Neuronal stem cell (in vitro differentiated cells): ENCODE results near the gene STAT5B.
"Not testable (repeated sequence)": the region's sequence is repeated elsewhere in the genome, so short reads cannot be mapped to it uniquely, and the experiment has no call there.

Experiments used
- DNase-seq: peaks from one replicate; pipeline ENCODE4 v3.0.0-alpha.2; 2013; ENCODE audit warnings: low spot score
- H2AFZ ChIP-seq: one replicate; pipeline ENCODE4 v1.6.1; 2013; ENCODE audit warnings: mild to moderate bottlenecking, low read length, inconsistent platforms
- H2AK5ac ChIP-seq: 2 replicates; pipeline ENCODE4 v1.6.1; 2013; ENCODE audit warnings: low read depth, mild to moderate bottlenecking, inconsistent platforms, low read length, moderate library complexity, mixed read lengths
- H2BK120ac ChIP-seq: 2 replicates; pipeline ENCODE4 v1.6.1; 2013; ENCODE audit warnings: low read depth, mild to moderate bottlenecking, inconsistent platforms, low read length, moderate library complexity, mixed read lengths
- H2BK12ac ChIP-seq: one replicate; pipeline ENCODE4 v1.6.1; 2013; ENCODE audit warnings: low read length, inconsistent platforms
- H2BK15ac ChIP-seq: 2 replicates; pipeline ENCODE4 v1.6.1; 2013; ENCODE audit warnings: mild to moderate bottlenecking, low read length, inconsistent platforms, mixed read lengths
- H2BK5ac ChIP-seq: one replicate; pipeline ENCODE4 v1.6.1; 2013; ENCODE audit warnings: inconsistent platforms, mild to moderate bottlenecking, low read length, moderate library complexity
- H3K14ac ChIP-seq: one replicate; pipeline ENCODE4 v1.6.1; 2013; ENCODE audit warnings: low read length, inconsistent platforms
- H3K18ac ChIP-seq: 2 replicates; pipeline ENCODE4 v1.6.1; 2013; ENCODE audit warnings: low read length, inconsistent platforms
- H3K23ac ChIP-seq: 2 replicates; pipeline ENCODE4 v1.6.1; 2013; ENCODE audit warnings: low read depth, mild to moderate bottlenecking, mixed read lengths, low read length, inconsistent platforms; ENCODE audit not compliant: poor library complexity
- H3K27ac ChIP-seq: replicated peaks from 3 replicates; pipeline ENCODE4 v1.5.1; 2013; ENCODE audit warnings: low read length, inconsistent platforms
- H3K27me3 ChIP-seq, 3 experiments: 2 replicates each; pipeline ENCODE4 v1.6.1; 2013; ENCODE audit warnings: low read length in 3 of 3, mild to moderate bottlenecking in 2 of 3, inconsistent platforms in 1 of 3, low read depth in 1 of 3, mixed read lengths in 1 of 3, moderate library complexity in 1 of 3; ENCODE audit not compliant: control insufficient read depth in 3 of 3, insufficient read depth in 3 of 3
- H3K36me3 ChIP-seq, 2 donors: replicated peaks in 1 of 2; 2 replicates each; pipeline ENCODE4 v1.6.1; 2013; ENCODE audit warnings: low read length in 2 of 2; ENCODE audit not compliant: control insufficient read depth in 2 of 2, insufficient read depth in 2 of 2
- H3K4ac ChIP-seq: 2 replicates; pipeline ENCODE4 v1.6.1; 2013; ENCODE audit warnings: inconsistent platforms, mild to moderate bottlenecking, low read length, moderate library complexity
- H3K4me1 ChIP-seq, 2 donors: 1 replicate in 1 of 2; 2 replicates in 1 of 2; pipeline ENCODE4 v1.6.1; 2013; ENCODE audit warnings: low read length in 2 of 2, low read depth in 1 of 2; ENCODE audit not compliant: control insufficient read depth in 2 of 2, insufficient read depth in 1 of 2
- H3K4me2 ChIP-seq: one replicate; pipeline ENCODE4 v1.6.1; 2013; ENCODE audit warnings: mild to moderate bottlenecking, low read length, inconsistent platforms; ENCODE audit not compliant: insufficient read depth, poor library complexity, severe bottlenecking
- H3K4me3 ChIP-seq, 2 donors: 2 replicates each; pipeline ENCODE4 v1.5.1; 2013; ENCODE audit warnings: low read length in 2 of 2, mild to moderate bottlenecking in 2 of 2, inconsistent platforms in 1 of 2, moderate library complexity in 1 of 2
- H3K79me1 ChIP-seq: one replicate; pipeline ENCODE4 v1.6.1; 2013; ENCODE audit warnings: low read depth, mild to moderate bottlenecking, inconsistent platforms, low read length, moderate library complexity
- H3K9ac ChIP-seq: one replicate; pipeline ENCODE4 v1.6.1; 2013; ENCODE audit warnings: mild to moderate bottlenecking, low read depth, low read length, inconsistent platforms; ENCODE audit not compliant: poor library complexity
- H3K9me3 ChIP-seq, 2 donors: replicated peaks in 1 of 2; 2 replicates each; pipeline versions ENCODE3 to v1.6.1; 2013; ENCODE audit warnings: low read length in 2 of 2, mild to moderate bottlenecking in 2 of 2, inconsistent platforms in 1 of 2, low read depth in 1 of 2, mixed read lengths in 1 of 2, moderate library complexity in 1 of 2; ENCODE audit not compliant: control insufficient read depth in 2 of 2, insufficient read depth in 1 of 2
- H4K8ac ChIP-seq: one replicate; pipeline ENCODE4 v1.6.1; 2013; ENCODE audit warnings: low read depth, mild to moderate bottlenecking, inconsistent platforms, low read length, moderate library complexity
- H4K91ac ChIP-seq: one replicate; pipeline ENCODE4 v1.6.1; 2013; ENCODE audit warnings: low read length, low read depth, mild to moderate bottlenecking, inconsistent platforms; ENCODE audit not compliant: poor library complexity
- WGBS, 2 donors: extraction: QIAGEN DNeasy Blood & Tissue Kit; methylation state at CpG; one replicate each; pipeline ENCODE4 v1.1.7; 2013; ENCODE audit warnings: missing lambda C conversion rate in 2 of 2, mixed read lengths in 1 of 2; ENCODE audit not compliant: insufficient read length in 2 of 2, insufficient replicate concordance in 1 of 2; ENCODE audit errors: extremely low coverage in 2 of 2; 5-methylcytosine and 5-hydroxymethylcytosine counted together

The STAT5B gene

DNA sequence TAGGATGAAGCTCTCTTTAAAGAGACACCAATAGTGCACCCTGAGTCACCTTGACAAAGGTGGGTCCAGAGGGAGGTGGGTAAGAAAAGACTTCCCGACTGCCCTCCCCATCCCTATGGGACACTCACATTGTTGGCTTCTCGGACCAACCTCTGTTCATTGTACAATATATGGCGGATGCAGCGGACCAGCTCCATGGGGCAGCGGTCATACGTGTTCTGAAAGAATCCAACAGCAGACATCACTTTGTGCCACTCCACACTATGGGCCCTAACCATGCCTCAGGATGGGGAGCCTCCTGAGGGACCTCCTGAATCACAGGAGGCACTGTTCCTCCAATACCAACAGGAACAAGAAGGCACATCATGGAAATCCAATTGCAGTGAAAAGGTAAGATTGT, 51.5 kb downstream of the STAT5B start:
- Histone ChIP-seq H3K14ac (no peak overlapping the region), H2BK15ac (no peak overlapping the region), H3K27me3 (no peaks in the 10 kb centered on the region), H2BK5ac (no peak overlapping the region), H4K91ac (no peak overlapping the region), H2BK120ac (no peak overlapping the region), H3K4ac (no peak overlapping the region), H3K18ac (no peak overlapping the region), H3K79me1 (peaks cover 5% of the 10 kb centered on the region), H3K23ac (no peak overlapping the region), H2BK12ac (no peak overlapping the region), H3K9me3 (peaks cover 0 to 3% of the 10 kb centered on the region in 2 donors), H3K36me3 (peaks cover 16 to 80% of the 10 kb centered on the region in 2 donors), H3K4me1 (no peaks in the 10 kb centered on the region), H3K4me3 (no peak overlapping the region), H3K9ac (peak overlapping the region; percentile 70), H3K27ac (no peak overlapping the region), H2AFZ (no peak overlapping the region), H2AK5ac (no peak overlapping the region), H3K4me2 (no peak overlapping the region), H4K8ac (no peak overlapping the region)
- no peak for DNase-seq
- whole genome bisulfite sequencing, 2 donors: no CpG with 5 or more reads among the region's 6 CpGs

DNA sequence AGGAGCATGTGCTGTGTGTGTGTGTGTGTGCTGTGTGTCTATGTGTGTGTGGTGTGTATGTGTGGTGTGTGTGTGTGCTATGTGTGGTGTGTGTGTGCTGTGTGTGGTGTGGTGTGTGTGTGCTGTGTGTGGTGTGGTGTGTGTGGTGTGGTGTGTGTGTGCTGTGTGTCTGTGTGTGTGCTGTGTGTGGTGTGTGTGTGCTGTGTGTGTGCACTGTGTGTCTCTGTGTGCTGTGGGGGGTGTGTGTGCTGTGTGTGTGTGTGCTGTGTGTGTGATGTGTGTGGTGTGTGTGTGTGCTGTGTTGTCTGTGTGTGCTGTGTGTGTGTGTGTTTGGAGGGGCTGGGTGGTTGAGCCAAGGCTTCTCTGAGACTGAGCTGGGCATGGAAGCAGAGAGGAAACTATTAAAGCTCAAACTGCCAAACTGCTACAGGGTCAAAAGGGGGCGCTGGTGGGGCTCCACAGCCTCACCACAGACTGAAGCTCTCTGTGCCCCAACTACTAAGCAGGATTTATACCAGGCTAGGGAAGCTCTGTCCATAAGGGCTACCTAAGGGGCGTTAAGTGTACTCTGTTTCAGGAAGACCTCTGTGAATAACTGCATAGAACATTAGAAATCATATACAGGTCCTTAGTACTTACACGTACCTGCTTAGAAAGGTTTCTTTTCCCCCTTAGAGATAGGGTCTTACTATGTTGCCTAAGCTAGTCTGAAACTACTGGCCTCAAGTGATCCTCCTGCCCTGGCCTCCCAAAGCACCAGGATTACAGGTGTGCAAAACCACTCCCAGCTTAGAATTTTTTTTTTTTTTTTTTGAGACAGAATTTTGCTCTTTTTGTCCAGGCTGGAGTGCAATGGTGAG, 54.1 kb downstream of the STAT5B start:
- DNase-seq: peak; percentile 39

DNA sequence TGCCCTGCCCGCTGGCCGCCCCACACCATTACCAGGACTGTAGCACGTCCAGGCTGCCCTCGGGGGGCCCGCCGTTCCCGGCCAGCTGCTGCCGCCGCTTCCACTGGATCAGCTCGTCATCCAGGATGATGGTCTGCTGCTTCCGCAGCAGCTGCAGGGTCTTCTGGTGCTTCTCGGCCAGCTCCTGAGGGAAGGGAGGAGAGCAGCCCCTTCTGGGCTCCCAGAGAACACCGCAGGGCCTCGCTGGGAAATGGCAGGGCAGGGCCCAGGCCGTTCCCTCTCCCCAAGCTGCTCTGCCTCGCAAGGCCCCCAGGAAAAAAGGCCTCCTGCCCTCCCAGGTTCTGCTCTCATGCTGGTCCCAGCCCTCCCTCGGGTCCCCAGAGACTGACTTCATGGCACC, 56.9 kb downstream of the STAT5B start:
- not testable (repeated sequence) for H3K23ac ChIP-seq, H4K8ac ChIP-seq, H3K4me2 ChIP-seq, H3K9me3 ChIP-seq, H3K4me3 ChIP-seq, H3K27me3 ChIP-seq, H2BK5ac ChIP-seq, H3K18ac ChIP-seq, H3K79me1 ChIP-seq, H3K27ac ChIP-seq, H2AFZ ChIP-seq, H3K4ac ChIP-seq, H2AK5ac ChIP-seq, DNase-seq, H2BK120ac ChIP-seq, H2BK12ac ChIP-seq, H2BK15ac ChIP-seq, H4K91ac ChIP-seq, H3K4me1 ChIP-seq, H3K9ac ChIP-seq, H3K14ac ChIP-seq
- peaks cover 36 to 85% of the 10 kb centered on the region in 2 donors for H3K36me3 ChIP-seq
- no CpG with 5 or more reads among the region's 17 CpGs for WGBS, 2 donors

More for the DNA sequence above, 54.1 kb downstream of the STAT5B start:
- H4K8ac ChIP-seq: no peak overlapping the region
- H3K27me3 ChIP-seq: no peaks in the 10 kb centered on the region
- no peak overlapping the region for H3K4me2 ChIP-seq
- no peak overlapping the region for H3K27ac ChIP-seq
- H2BK5ac ChIP-seq: no peak overlapping the region
- H2BK15ac ChIP-seq: no peak overlapping the region
- H2AFZ ChIP-seq: no peak overlapping the region
- no CpG with 5 or more reads among the region's 3 CpGs for WGBS, 2 donors
- H2AK5ac ChIP-seq: no peak overlapping the region
- peaks cover 5% of the 10 kb centered on the region for H3K79me1 ChIP-seq
- H3K18ac ChIP-seq: no peak overlapping the region
- peak overlapping the region; percentile 83 for H3K23ac ChIP-seq
- no peak overlapping the region for H2BK120ac ChIP-seq
- H3K4me3 ChIP-seq: peak overlapping the region in 1 of 2 donors; percentile 73
- peak overlapping the region; percentile 73 for H3K9ac ChIP-seq
- no peak overlapping the region for H3K4ac ChIP-seq
- peaks cover 24 to 76% of the 10 kb centered on the region in 2 donors for H3K36me3 ChIP-seq
- peak overlapping the region; percentile 50 for H4K91ac ChIP-seq
- no peaks in the 10 kb centered on the region for H3K4me1 ChIP-seq
- peak overlapping the region; percentile 33 for H3K14ac ChIP-seq
- peaks cover 0 to 3% of the 10 kb centered on the region in 2 donors for H3K9me3 ChIP-seq
- H2BK12ac ChIP-seq: no peak overlapping the region

DNA sequence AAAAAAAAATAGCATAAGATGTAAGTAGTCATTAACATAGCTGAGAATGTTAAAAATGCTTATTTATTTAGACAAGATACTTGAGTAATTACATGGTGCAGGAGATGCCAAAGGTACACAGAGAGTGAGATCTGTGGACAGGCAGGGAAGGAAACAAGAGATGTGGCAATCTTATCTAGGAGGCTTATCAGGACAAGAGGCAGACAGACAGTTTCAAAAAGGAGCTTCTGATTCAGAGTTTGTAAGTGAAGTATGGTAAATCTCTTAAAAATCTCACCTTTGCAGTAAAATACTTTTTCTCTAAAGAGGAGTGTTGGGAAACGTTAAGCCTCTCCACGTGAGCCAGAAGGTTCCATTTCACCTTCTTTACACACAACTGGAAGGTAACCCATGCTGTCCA, 62.0 kb downstream of the STAT5B start:
- Histone ChIP-seq H3K4me2 (no peak overlapping the region), H3K36me3 (peaks cover 42 to 96% of the 10 kb centered on the region in 2 donors)
- no CpG with 5 or more reads among the region's 2 CpGs for WGBS, 2 donors

More for the DNA sequence above, 62.0 kb downstream of the STAT5B start:
- H4K91ac ChIP-seq: no peak overlapping the region
- no peak overlapping the region for H3K9ac ChIP-seq
- no peaks in the 10 kb centered on the region for H3K9me3 ChIP-seq
- H3K23ac ChIP-seq: no peak overlapping the region
- no peak overlapping the region for H3K18ac ChIP-seq
- no peak overlapping the region for H3K27ac ChIP-seq
- H3K14ac ChIP-seq: no peak overlapping the region
- H3K4me1 ChIP-seq: no peaks in the 10 kb centered on the region
- no peak for DNase-seq
- H2BK15ac ChIP-seq: no peak overlapping the region
- H3K4ac ChIP-seq: no peak overlapping the region
- no peak overlapping the region for H2BK120ac ChIP-seq
- H3K79me1 ChIP-seq: no peaks in the 10 kb centered on the region
- H2BK5ac ChIP-seq: no peak overlapping the region
- H3K27me3 ChIP-seq: no peaks in the 10 kb centered on the region
- H3K4me3 ChIP-seq: no peak overlapping the region
- H2AFZ ChIP-seq: no peak overlapping the region
- H4K8ac ChIP-seq: no peak overlapping the region
- H2AK5ac ChIP-seq: no peak overlapping the region
- H2BK12ac ChIP-seq: no peak overlapping the region
